Fibroblast of lung (primary cell): ENCODE data around the gene ADNP. TPM values are rescaled to one million over a fixed set of nuclear protein-coding genes. Genes with fewer than 3 reads are reported as not detected.

Source experiments
- DNase-seq, 2 donors: peaks; one replicate each; pipeline versions ENCODE4 v3.0.0 to v3.0.0-alpha.2; 2010; ENCODE audit warnings: low read depth in 2 of 2
- H2AFZ ChIP-seq: 2 replicates; pipeline ENCODE4 v1.5.1; 2012; ENCODE audit warnings: low read length, control low read depth, inconsistent platforms
- H3K27ac ChIP-seq: 2 replicates; pipeline ENCODE4 v1.5.1; 2011; ENCODE audit warnings: low read length, control low read depth; ENCODE audit not compliant: insufficient read depth
- H3K27me3 ChIP-seq: 2 replicates; pipeline ENCODE4 v1.5.1; 2011; ENCODE audit warnings: mild to moderate bottlenecking, low read length; ENCODE audit not compliant: control insufficient read depth, insufficient read depth
- H3K36me3 ChIP-seq: 2 replicates; pipeline ENCODE4 v1.5.1; 2011; ENCODE audit warnings: low read length; ENCODE audit not compliant: control insufficient read depth, insufficient read depth
- H3K4me1 ChIP-seq: 2 replicates; pipeline ENCODE4 v1.5.1; 2011; ENCODE audit warnings: low read length; ENCODE audit not compliant: control insufficient read depth, insufficient read depth; ENCODE audit errors: extremely low read depth
- H3K4me2 ChIP-seq: 2 replicates; pipeline ENCODE4 v1.5.1; 2011; ENCODE audit warnings: low read length, control low read depth; ENCODE audit not compliant: insufficient read depth; ENCODE audit errors: extremely low read depth
- H3K4me3 ChIP-seq, 4 experiments: fragments of 200-600 bp in 1 of 4; sonication (generic) in 1 of 4; replicated peaks in 1 of 4; 2 replicates each; pipeline ENCODE4 v1.5.1; 2011 to 2016; ENCODE audit warnings: low read length in 4 of 4, low read depth in 3 of 4, mild to moderate bottlenecking in 3 of 4, control low read depth in 2 of 4, inconsistent platforms in 1 of 4, mixed read lengths in 1 of 4; ENCODE audit not compliant: insufficient read depth in 1 of 4; ENCODE audit errors: control extremely low read depth in 1 of 4
- H3K79me2 ChIP-seq: 2 replicates; pipeline ENCODE4 v1.5.1; 2012; ENCODE audit warnings: mild to moderate bottlenecking, low read length, inconsistent platforms; ENCODE audit not compliant: control insufficient read depth, insufficient read depth
- H3K9ac ChIP-seq: 2 replicates; pipeline ENCODE4 v1.5.1; 2011; ENCODE audit warnings: mild to moderate bottlenecking, low read length, control low read depth; ENCODE audit not compliant: insufficient read depth
- H3K9me3 ChIP-seq: 2 replicates; pipeline ENCODE4 v1.5.1; 2012; ENCODE audit warnings: low read depth, low read length; ENCODE audit not compliant: control insufficient read depth, insufficient read depth
- H4K20me1 ChIP-seq: 2 replicates; pipeline ENCODE4 v1.5.1; 2011; ENCODE audit warnings: low read length; ENCODE audit not compliant: control insufficient read depth, insufficient read depth; ENCODE audit errors: extremely low read depth
- EZH2 ChIP-seq: IDR thresholded peaks from 2 replicates; pipeline ENCODE4 v1.5.1; 2012; ENCODE audit warnings: low read length, control low read depth, mild to moderate bottlenecking; ENCODE audit errors: missing control alignments
- polyA plus RNA-seq, 2 donors: library from polyadenylated mRNA; depleted of rRNA in 1 of 2; stranded (reverse) in 1 of 2; unstranded in 1 of 2; fragments of >200 nt; gene quantifications; 2 replicates each; pipeline ENCODE4 v1.2.1, GENCODE V29; 2011 to 2012; ENCODE audit warnings: missing spikeins in 1 of 2
- total RNA-seq: library from RNA; depleted of rRNA; stranded (reverse); fragments of >200 nt; gene quantifications from 2 replicates; pipeline ENCODE4 v1.2.1, GENCODE V29; 2014
- TF ChIP-seq, protein P1 (sequence below), 2 donors: IDR thresholded peaks in 1 of 2; conservative IDR thresholded peaks in 1 of 2; 1 replicate in 1 of 2; 2 replicates in 1 of 2; pipeline ENCODE4 v1.5.1; 2011 to 2012; ENCODE audit warnings: low read length in 2 of 2, control low read depth in 1 of 2, inconsistent platforms in 1 of 2, low read depth in 1 of 2, mild to moderate bottlenecking in 1 of 2

Gene ADNP
- total and polyA plus RNA-seq, 2 donors (not counting 1 experiment from before 2014, with no cell fraction given): 25.7 to 40.0 TPM

DNA sequence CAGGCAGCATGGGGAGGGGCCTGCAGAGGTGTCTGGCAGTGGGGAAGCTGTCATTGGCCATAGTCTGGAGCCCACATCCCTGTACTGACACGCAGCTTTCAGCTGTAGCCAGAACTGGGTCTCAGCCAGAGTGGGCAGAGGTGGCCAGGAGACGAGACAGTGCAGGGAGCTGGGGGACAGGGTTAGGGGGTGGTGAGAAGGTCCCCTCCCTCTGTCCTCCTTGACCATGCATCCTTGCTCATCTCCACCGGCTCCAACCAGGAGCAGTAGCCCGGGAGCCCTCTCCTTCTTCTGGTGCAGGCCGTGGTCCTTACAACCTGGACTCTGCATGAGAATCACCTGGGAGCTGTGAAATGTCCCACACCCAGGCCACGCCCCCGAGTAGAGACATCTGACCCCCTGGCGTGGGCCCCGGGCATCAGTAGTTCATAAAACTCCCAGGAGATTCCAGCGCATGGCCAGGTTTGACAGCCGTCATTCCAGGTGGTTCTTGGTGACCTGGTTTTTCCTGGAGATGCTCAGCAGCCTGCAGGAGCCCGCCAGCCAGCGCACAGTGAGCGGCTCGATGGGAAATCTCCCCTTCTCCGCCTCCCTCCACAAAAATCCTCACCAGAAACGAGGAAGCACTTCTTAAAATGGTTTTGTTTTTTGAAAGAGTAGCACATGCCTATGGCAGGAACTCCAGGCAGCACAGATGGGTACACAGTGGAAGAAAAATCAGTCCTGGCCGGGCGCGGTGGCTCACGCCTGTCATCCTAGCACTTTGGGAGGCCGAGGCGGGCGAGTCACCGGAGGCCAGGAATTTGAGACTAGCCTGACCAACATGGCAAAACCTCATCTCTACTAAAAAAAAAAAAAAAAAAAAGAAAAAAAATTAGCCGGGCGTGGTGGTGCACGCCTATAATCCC lies 56.2 kb downstream of the ADNP start:
- H4K20me1 ChIP-seq: no peaks in the 10 kb centered on the region
- no peak overlapping the region for H3K4me2 ChIP-seq
- no peak for DNase-seq
- H3K36me3 ChIP-seq: no peaks in the 10 kb centered on the region
- no peaks in the 10 kb centered on the region for H3K4me1 ChIP-seq
- H3K4me3 ChIP-seq: no peak overlapping the region
- H3K27me3 ChIP-seq: no peaks in the 10 kb centered on the region
- TF ChIP-seq, protein P1, sequence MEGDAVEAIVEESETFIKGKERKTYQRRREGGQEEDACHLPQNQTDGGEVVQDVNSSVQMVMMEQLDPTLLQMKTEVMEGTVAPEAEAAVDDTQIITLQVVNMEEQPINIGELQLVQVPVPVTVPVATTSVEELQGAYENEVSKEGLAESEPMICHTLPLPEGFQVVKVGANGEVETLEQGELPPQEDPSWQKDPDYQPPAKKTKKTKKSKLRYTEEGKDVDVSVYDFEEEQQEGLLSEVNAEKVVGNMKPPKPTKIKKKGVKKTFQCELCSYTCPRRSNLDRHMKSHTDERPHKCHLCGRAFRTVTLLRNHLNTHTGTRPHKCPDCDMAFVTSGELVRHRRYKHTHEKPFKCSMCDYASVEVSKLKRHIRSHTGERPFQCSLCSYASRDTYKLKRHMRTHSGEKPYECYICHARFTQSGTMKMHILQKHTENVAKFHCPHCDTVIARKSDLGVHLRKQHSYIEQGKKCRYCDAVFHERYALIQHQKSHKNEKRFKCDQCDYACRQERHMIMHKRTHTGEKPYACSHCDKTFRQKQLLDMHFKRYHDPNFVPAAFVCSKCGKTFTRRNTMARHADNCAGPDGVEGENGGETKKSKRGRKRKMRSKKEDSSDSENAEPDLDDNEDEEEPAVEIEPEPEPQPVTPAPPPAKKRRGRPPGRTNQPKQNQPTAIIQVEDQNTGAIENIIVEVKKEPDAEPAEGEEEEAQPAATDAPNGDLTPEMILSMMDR (conservative IDR thresholded peaks at IDR 0.05 in 1 of 2, IDR thresholded peaks at IDR 0.05 in 1 of 2; ENCODE audit: low read depth in 1 of 2, low read length in 2 of 2): no peak
- TF ChIP-seq EZH2: no peak
- no peaks in the 10 kb centered on the region for H3K79me2 ChIP-seq
- no peaks in the 10 kb centered on the region for H3K9me3 ChIP-seq
- no peak overlapping the region for H3K27ac ChIP-seq
- no peak overlapping the region for H3K9ac ChIP-seq
- H2AFZ ChIP-seq: no peak overlapping the region

DNA sequence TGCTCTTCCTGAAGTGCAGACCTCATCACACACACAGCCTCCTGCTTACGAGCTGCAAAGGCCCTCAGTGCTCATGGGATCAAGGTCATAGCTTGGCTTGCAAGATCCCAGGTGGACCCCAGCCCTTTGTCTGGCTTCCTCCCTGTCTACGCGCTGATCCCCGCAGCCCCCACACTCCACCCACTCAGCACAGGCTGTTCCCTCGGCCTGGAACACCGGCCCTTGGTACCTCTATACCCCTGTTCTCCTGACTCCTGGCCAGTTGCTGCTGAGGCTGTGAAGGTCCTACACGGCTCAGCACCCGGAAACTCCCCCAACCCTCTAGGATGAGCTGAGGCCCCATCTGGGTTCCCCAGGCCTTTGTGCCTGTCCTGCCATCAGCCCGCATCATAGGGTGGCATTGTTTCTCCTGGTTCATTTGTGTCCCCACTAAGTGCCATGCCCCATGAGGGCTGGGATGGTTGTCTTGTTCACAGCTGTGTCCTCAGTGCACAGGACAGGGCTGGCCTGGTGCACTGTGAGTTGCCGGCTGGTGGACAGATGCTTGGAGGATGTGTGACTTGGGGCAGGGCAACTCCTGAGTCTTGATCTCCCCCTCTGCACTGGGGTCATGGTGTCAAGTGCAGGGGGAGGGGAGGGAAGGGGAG lies 57.0 kb downstream of the ADNP start:
- Histone ChIP-seq H3K9me3 (no peaks in the 10 kb centered on the region), H3K27ac (no peak overlapping the region), H3K27me3 (no peaks in the 10 kb centered on the region), H3K36me3 (no peaks in the 10 kb centered on the region), H2AFZ (no peak overlapping the region), H3K9ac (no peak overlapping the region), H4K20me1 (no peaks in the 10 kb centered on the region), H3K4me3 (no peak overlapping the region), H3K4me1 (no peaks in the 10 kb centered on the region), H3K79me2 (no peaks in the 10 kb centered on the region), H3K4me2 (no peak overlapping the region)
- TF ChIP-seq EZH2: no peak
- TF ChIP-seq, protein P1 (conservative IDR thresholded peaks at IDR 0.05 in 1 of 2, IDR thresholded peaks at IDR 0.05 in 1 of 2; ENCODE audit: low read depth in 1 of 2, low read length in 2 of 2): no peak
- DNase-seq: no peak

DNA sequence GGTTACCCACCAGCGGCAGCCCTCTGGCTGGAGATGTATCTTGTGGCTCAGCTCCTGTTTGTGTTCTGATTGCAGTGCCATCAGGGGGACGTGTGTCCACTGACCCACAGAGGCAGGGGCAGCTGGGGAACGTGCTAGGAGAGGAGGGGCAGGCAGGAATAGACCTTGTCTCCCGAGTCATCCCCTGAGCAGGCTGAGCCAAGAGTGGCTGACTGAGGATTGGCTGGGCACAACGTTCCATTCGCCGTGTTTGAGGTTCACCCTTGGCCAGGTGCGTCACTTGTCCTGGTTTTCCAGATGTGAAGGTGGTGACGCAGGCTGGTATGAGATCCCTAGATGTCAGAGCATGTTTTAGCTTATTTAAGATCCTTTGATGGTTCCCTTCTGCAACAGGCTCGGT lies 57.7 kb downstream of the ADNP start:
- Histone ChIP-seq H2AFZ (no peak overlapping the region), H3K9me3 (no peaks in the 10 kb centered on the region), H3K4me1 (no peaks in the 10 kb centered on the region), H3K79me2 (no peaks in the 10 kb centered on the region), H3K4me3 (no peak overlapping the region), H3K27ac (no peak overlapping the region), H4K20me1 (no peaks in the 10 kb centered on the region), H3K9ac (no peak overlapping the region), H3K4me2 (no peak overlapping the region), H3K36me3 (no peaks in the 10 kb centered on the region), H3K27me3 (no peaks in the 10 kb centered on the region)
- DNase-seq: no peak
- TF ChIP-seq EZH2: no peak
- TF ChIP-seq, protein P1 (conservative IDR thresholded peaks at IDR 0.05 in 1 of 2, IDR thresholded peaks at IDR 0.05 in 1 of 2; ENCODE audit: low read depth in 1 of 2, low read length in 2 of 2): no peak
